Erythroblast (primary cell): ENCODE data around the gene PPP1CB.

Experiments
- GATA1 ChIP-seq: IDR thresholded peaks from 2 replicates; pipeline ENCODE4 v1.6.1; 2011; ENCODE audit warnings: low read depth, mild to moderate bottlenecking, control low read depth, low read length, moderate library complexity
- POLR2A ChIP-seq: IDR thresholded peaks from 2 replicates; pipeline ENCODE4 v1.6.1; 2011; ENCODE audit warnings: mild to moderate bottlenecking, low read length

GRCh38 chr2:28709101-28709500, 42.5 kb upstream of the PPP1CB start:
- TF ChIP-seq GATA1 (no peak), POLR2A (no peak)
